IMR-90 (cell line): ENCODE measurements around the gene MAG. TPM values are rescaled to one million over a fixed set of nuclear protein-coding genes. Genes with fewer than 3 reads are reported as not detected.

Experiments
- ATAC-seq: fragments of 200-7000 bp; cut with Tn5 transposase; 2 replicates; pipeline ENCODE4 v1.9.1; 2020; ENCODE audit warnings: low read depth, mild to moderate bottlenecking, moderate library complexity
- BruUV-seq: library from RNA; stranded (reverse); fragments of 400-500 nt; replicated peaks from 2 replicates; lab custom pipeline; 2021; lab: Mats Ljungman, UMichigan
- CTCF ChIA-PET: fragments of 300-600 bp; formaldehyde crosslinking; extraction: SDS; loops from one replicate; lab custom pipeline; 2021; ENCODE audit warnings: antibody characterized with exemption; lab: Yijun Ruan, JAX
- POLR2A ChIA-PET: fragments of 300-600 bp; sonication (Branson Sonifier 250); formaldehyde crosslinking; loops from one replicate; lab custom pipeline; 2022; ENCODE audit warnings: antibody characterized with exemption; ENCODE audit not compliant: unreplicated experiment; lab: Charles Lee
- DNase-seq: peaks from one replicate; pipeline ENCODE4 v3.0.0; 2013
- H2AFZ ChIP-seq: replicated peaks from 2 replicates; pipeline ENCODE3; 2013; ENCODE audit warnings: low read length, mild to moderate bottlenecking; ENCODE audit not compliant: poor library complexity
- H2AK5ac ChIP-seq: 2 replicates; pipeline ENCODE4 v1.6.1; 2013; ENCODE audit warnings: low read depth, low read length, inconsistent platforms
- H2AK9ac ChIP-seq: replicated peaks from 2 replicates; pipeline ENCODE3; 2013; ENCODE audit warnings: mild to moderate bottlenecking, low read depth, low read length, moderate library complexity; ENCODE audit not compliant: poor library complexity
- H2BK120ac ChIP-seq: 2 replicates; pipeline ENCODE4 v1.6.1; 2013; ENCODE audit warnings: low read depth, low read length, inconsistent platforms
- H2BK15ac ChIP-seq: 3 replicates; pipeline ENCODE4 v1.6.1; 2013; ENCODE audit warnings: low read depth, low read length, inconsistent platforms
- H2BK20ac ChIP-seq: 2 replicates; pipeline ENCODE4 v1.6.1; 2013; ENCODE audit warnings: low read depth, mild to moderate bottlenecking, inconsistent platforms, low read length, moderate library complexity
- H2BK5ac ChIP-seq: 2 replicates; pipeline ENCODE4 v1.6.1; 2013; ENCODE audit warnings: mild to moderate bottlenecking, low read depth, low read length, inconsistent platforms; ENCODE audit not compliant: poor library complexity, severe bottlenecking
- H3K14ac ChIP-seq: replicated peaks from 2 replicates; pipeline ENCODE4 v1.6.1; 2013; ENCODE audit warnings: low read depth, low read length, inconsistent platforms
- H3K18ac ChIP-seq: 2 replicates; pipeline ENCODE4 v1.6.1; 2013; ENCODE audit warnings: low read depth, low read length, control low read depth
- H3K23ac ChIP-seq: 2 replicates; pipeline ENCODE4 v1.6.1; 2013; ENCODE audit warnings: low read depth, low read length, inconsistent platforms
- H3K27ac ChIP-seq: 2 replicates; pipeline ENCODE4 v1.5.1; 2013; ENCODE audit warnings: mild to moderate bottlenecking, control low read depth, low read length; ENCODE audit not compliant: insufficient read depth
- H3K27me3 ChIP-seq: 2 replicates; pipeline ENCODE4 v1.6.1; 2013; ENCODE audit warnings: low read length; ENCODE audit not compliant: control insufficient read depth, insufficient read depth
- H3K36me3 ChIP-seq: 2 replicates; pipeline ENCODE4 v1.6.1; 2013; ENCODE audit warnings: low read length, mixed read lengths; ENCODE audit not compliant: control insufficient read depth, insufficient read depth
- H3K4ac ChIP-seq: 2 replicates; pipeline ENCODE4 v1.6.1; 2013; ENCODE audit warnings: low read depth, low read length, inconsistent platforms
- H3K4me1 ChIP-seq: 2 replicates; pipeline ENCODE4 v1.6.1; 2013; ENCODE audit warnings: low read length, mixed read lengths; ENCODE audit not compliant: control insufficient read depth, insufficient read depth
- H3K4me2 ChIP-seq: 2 replicates; pipeline ENCODE4 v1.6.1; 2013; ENCODE audit warnings: low read depth, mild to moderate bottlenecking, control low read depth, low read length, moderate library complexity
- H3K4me3 ChIP-seq: 2 replicates; pipeline ENCODE4 v1.5.1; 2013; ENCODE audit warnings: low read depth, mild to moderate bottlenecking, control low read depth, low read length, moderate library complexity; ENCODE audit not compliant: insufficient read depth
- H3K56ac ChIP-seq: 2 replicates; pipeline ENCODE4 v1.6.1; 2013; ENCODE audit warnings: low read length, inconsistent platforms; ENCODE audit not compliant: insufficient read depth; ENCODE audit errors: extremely low read depth
- H3K79me1 ChIP-seq, 2 experiments: 2 replicates each; pipeline ENCODE4 v1.6.1; 2013; ENCODE audit warnings: low read length in 2 of 2, inconsistent platforms in 1 of 2, low read depth in 1 of 2
- H3K9ac ChIP-seq: 2 replicates; pipeline ENCODE4 v1.6.1; 2013; ENCODE audit warnings: low read depth, low read length, control low read depth
- H3K9me1 ChIP-seq: 2 replicates; pipeline ENCODE4 v1.6.1; 2013; ENCODE audit warnings: low read length, inconsistent platforms; ENCODE audit not compliant: insufficient read depth
- H3K9me3 ChIP-seq: 2 replicates; pipeline ENCODE4 v1.6.1; 2013; ENCODE audit warnings: low read length; ENCODE audit not compliant: control insufficient read depth, insufficient read depth
- H4K20me1 ChIP-seq: 2 replicates; pipeline ENCODE4 v1.6.1; 2013; ENCODE audit warnings: low read length, inconsistent platforms; ENCODE audit not compliant: insufficient read depth
- H4K5ac ChIP-seq: 2 replicates; pipeline ENCODE4 v1.6.1; 2013; ENCODE audit warnings: mild to moderate bottlenecking, low read depth, low read length, control low read depth
- H4K8ac ChIP-seq, 2 experiments: 2 replicates each; pipeline ENCODE4 v1.6.1; 2013; ENCODE audit warnings: low read depth in 2 of 2, low read length in 2 of 2, control low read depth in 1 of 2, inconsistent platforms in 1 of 2
- H4K91ac ChIP-seq: 2 replicates; pipeline ENCODE4 v1.6.1; 2013; ENCODE audit warnings: low read depth, low read length, inconsistent platforms; ENCODE audit not compliant: insufficient read depth
- FOS ChIP-seq: fragments of 150-350 bp; IDR thresholded peaks from 2 replicates; pipeline ENCODE4 v1.6.1; 2016; ENCODE audit warnings: low read depth, low read length
- MAFK ChIP-seq: IDR thresholded peaks from 2 replicates; pipeline ENCODE4 v1.6.1; 2012; ENCODE audit warnings: low read depth, low read length, improper control_type of control experiment
- MAZ ChIP-seq: IDR thresholded peaks from 2 replicates; pipeline ENCODE4 v1.6.1; 2012; ENCODE audit warnings: low read depth, mild to moderate bottlenecking, low read length, improper control_type of control experiment, moderate library complexity, borderline replicate concordance
- NFE2L2 ChIP-seq: fragments of 150-350 bp; IDR thresholded peaks from 2 replicates; pipeline ENCODE4 v1.6.1; 2016; ENCODE audit warnings: low read depth, mild to moderate bottlenecking, low read length
- whole genome bisulfite sequencing, 2 experiments: methylation state at CpG; one replicate each; pipeline versions ENCODE4 v1.1.5 to v1.1.7; 2013; ENCODE audit warnings: missing lambda C conversion rate in 2 of 2; ENCODE audit not compliant: insufficient read length in 1 of 2; ENCODE audit errors: extremely low coverage in 2 of 2; 5-methylcytosine and 5-hydroxymethylcytosine counted together
- dilution Hi-C: fragments of 300-500 bp; cut with HindIII; formaldehyde crosslinking; loops from one replicate; pipeline ENCODE4 v1.14.3; 2018; ENCODE audit warnings: low sequenced_read_pairs; ENCODE audit not compliant: unreplicated experiment
- in situ Hi-C: fragments of 300-500 bp; cut with MboI; formaldehyde crosslinking; loops from 3 replicates; pipeline ENCODE4 v1.14.3; 2019; ENCODE audit warnings: low sequenced_read_pairs, inconsistent platforms, mixed read lengths
- intact Hi-C: fragments of 100-400 bp; cut with micrococcal nuclease; formaldehyde crosslinking; loops from 2 replicates; pipeline ENCODE4 v1.10.0; 2022
- polyA plus RNA-seq, 3 experiments: library from polyadenylated mRNA; depleted of rRNA; stranded (reverse); fragments of >200 nt; gene quantifications; 2 replicates each; pipeline ENCODE4 v1.2.3, GENCODE V29; 2012; ENCODE audit warnings: low replicate concordance in 1 of 3
- total RNA-seq: library from RNA; depleted of rRNA; stranded (reverse); fragments of >200 nt; gene quantifications from 2 replicates; pipeline ENCODE4 v1.2.3, GENCODE V29; 2012

MAG gene
- total and polyA plus RNA-seq, 2 of the 4 experiments (the other 2 are of a cell fraction), result not detected

DNA sequence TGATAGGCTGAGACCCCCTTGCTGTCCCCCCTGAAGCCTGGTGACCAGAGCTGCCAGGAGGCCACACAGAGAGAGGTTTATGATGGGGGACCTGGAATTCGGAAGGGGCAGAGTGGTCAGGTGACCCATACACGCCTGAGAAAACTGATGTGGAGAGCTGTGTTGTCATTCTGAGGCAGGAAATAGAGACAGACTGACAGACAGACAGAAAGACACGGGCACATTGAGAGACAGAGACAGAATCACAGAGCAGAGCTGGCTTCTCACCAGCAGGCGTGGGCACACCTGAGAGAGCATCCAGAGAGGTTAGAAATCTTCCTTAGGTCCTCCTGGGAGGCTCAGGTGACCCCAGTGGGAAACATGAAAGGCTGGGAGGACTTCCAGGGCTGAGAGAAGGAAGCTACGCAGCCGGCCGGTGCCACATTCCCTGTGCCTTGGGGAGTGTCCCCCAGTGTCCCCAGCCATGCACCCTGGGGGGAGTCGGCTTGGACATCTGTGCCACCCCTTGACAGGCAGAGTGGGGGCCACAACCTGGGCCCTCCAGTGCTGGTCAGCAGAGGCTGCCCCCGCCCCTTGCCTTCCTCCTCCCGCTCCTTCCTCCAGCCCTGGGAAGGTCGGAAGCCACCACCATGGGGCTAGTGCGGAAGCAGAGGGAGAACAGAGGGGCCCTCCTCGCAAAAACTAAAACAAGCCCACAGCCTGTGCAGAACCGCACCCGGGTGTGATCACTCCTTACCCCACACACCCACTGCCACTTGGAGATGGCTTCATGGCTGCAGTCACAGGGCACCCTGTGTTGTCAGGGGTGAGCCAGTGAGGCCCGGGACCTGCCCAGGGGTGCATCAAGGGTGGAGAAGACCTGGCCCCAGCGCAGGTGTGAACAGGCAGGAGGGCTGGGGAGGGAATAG lies 57.9 kb downstream of the MAG start:
- no TSS peak for BruUV-seq
- H2BK5ac ChIP-seq, result no peak overlapping the region
- H3K9ac ChIP-seq, result no peak overlapping the region
- WGBS, 2 experiments, result 44% methylated on average over 7 of the region's 17 CpGs; no CpG with 5 or more reads in 1 of the 2 experiments
- H3K36me3 ChIP-seq, result no peaks in the 10 kb centered on the region
- no peak overlapping the region for H3K23ac ChIP-seq
- H3K4ac ChIP-seq, result no peak overlapping the region
- no peak overlapping the region for H2AFZ ChIP-seq
- peaks cover 13% of the 10 kb centered on the region for H3K27me3 ChIP-seq
- no peak overlapping the region for H2AK9ac ChIP-seq
- H2AK5ac ChIP-seq, result no peak overlapping the region
- dilution Hi-C loops, result no loop called here
- H3K14ac ChIP-seq, result no peak overlapping the region
- no peak overlapping the region for H3K4me2 ChIP-seq
- ChIA-PET CTCF (no interaction called here), POLR2A (no interaction called here)
- no peak for ATAC-seq
- H2BK120ac ChIP-seq, result no peak overlapping the region
- no peak for DNase-seq
- H3K79me1 ChIP-seq, result no peaks in the 10 kb centered on the region
- no peaks in the 10 kb centered on the region for H4K20me1 ChIP-seq
- H4K91ac ChIP-seq, result no peak overlapping the region
- no peak overlapping the region for H3K18ac ChIP-seq
- no peak overlapping the region for H2BK15ac ChIP-seq
- H3K4me1 ChIP-seq, result no peaks in the 10 kb centered on the region
- H4K8ac ChIP-seq, result no peak overlapping the region
- in situ Hi-C loops, result loop anchor here (25.0 kb wide), 1 partner anchor 237 kb away; the partner anchor contains the start of gene PMIS2
- intact Hi-C loops, result loop anchor here (10.0 kb wide), 1 partner anchor 115 kb away; no protein-coding TSS in a partner anchor
- H3K27ac ChIP-seq, result no peak overlapping the region
- no peaks in the 10 kb centered on the region for H3K9me1 ChIP-seq
- H3K4me3 ChIP-seq, result no peak overlapping the region
- no peak overlapping the region for H4K5ac ChIP-seq
- H3K9me3 ChIP-seq, result no peaks in the 10 kb centered on the region
- no peak overlapping the region for H2BK20ac ChIP-seq
- no peak overlapping the region for H3K56ac ChIP-seq
- no peak for TF ChIP-seq MAFK
- TF ChIP-seq MAZ, result no peak
- no peak for TF ChIP-seq FOS
- TF ChIP-seq NFE2L2, result no peak
